GM12891 (cell line): ENCODE data around the gene PRKCA.

Source experiments
- POLR2A ChIP-seq: IDR thresholded peaks from 2 replicates; pipeline ENCODE4 v1.6.1; 2011; ENCODE audit warnings: low read depth, low read length, control low read depth
- POLR2AphosphoS5 ChIP-seq: IDR thresholded peaks from 2 replicates; pipeline ENCODE4 v1.6.1; 2011; ENCODE audit warnings: low read depth, low read length, control low read depth
- TAF1 ChIP-seq: IDR thresholded peaks from 2 replicates; pipeline ENCODE4 v1.6.1; 2011; ENCODE audit warnings: low read depth, low read length, control low read depth

- TF ChIP-seq POLR2A (no peak), POLR2AphosphoS5 (no peak), TAF1 (no peak)
Measured at GRCh38 chr17:66684261-66684660, 381.8 kb downstream of the PRKCA start.
